Nephron (organoid): ENCODE results near the gene AFAP1.

Experiments used
- H3K27ac Mint-ChIP-seq, 3 experiments: 2 replicates each; pipeline ENCODE4 v1.8.0; 2020; ENCODE audit warnings: mixed read lengths in 3 of 3, mild to moderate bottlenecking in 2 of 3, moderate library complexity in 1 of 3
- H3K27me3 Mint-ChIP-seq: 2 replicates; pipeline ENCODE4 v1.8.0; 2021; ENCODE audit warnings: low read depth, mild to moderate bottlenecking, moderate library complexity, mixed read lengths
- H3K36me3 Mint-ChIP-seq: 2 replicates; pipeline ENCODE4 v1.8.0; 2020; ENCODE audit warnings: low read depth, mixed read lengths
- H3K4me1 Mint-ChIP-seq: 2 replicates; pipeline ENCODE4 v1.8.0; 2020; ENCODE audit warnings: mixed read lengths
- H3K4me3 Mint-ChIP-seq, 3 experiments: 2 replicates each; pipeline ENCODE4 v1.8.0; 2020; ENCODE audit warnings: mild to moderate bottlenecking in 3 of 3, mixed read lengths in 3 of 3, moderate library complexity in 2 of 3
- H3K9me3 Mint-ChIP-seq: 2 replicates; pipeline ENCODE4 v1.8.0; 2020; ENCODE audit warnings: mixed read lengths
- CTCF ChIP-seq, 3 experiments: fragments of 200-600 bp; sonication (generic); IDR thresholded peaks; one replicate each; pipeline ENCODE4 v1.5.0; 2021; ENCODE audit warnings: antibody characterized with exemption in 3 of 3; ENCODE audit not compliant: unreplicated experiment in 3 of 3

Gene AFAP1

GRCh38 chr4:7956270-7956808 lies 16.7 kb upstream of the AFAP1 start:
- TF ChIP-seq CTCF (IDR thresholded peaks at IDR 0.05; ENCODE audit: unreplicated experiment in 3 of 3) = no peak

GRCh38 chr4:7955393-7955792 lies 15.7 kb upstream of the AFAP1 start:
- TF ChIP-seq CTCF (IDR thresholded peaks at IDR 0.05; ENCODE audit: unreplicated experiment in 3 of 3) = no peak
- peaks cover 16% of the 10 kb centered on the region for H3K4me1 Mint-ChIP-seq
- peaks cover 4% of the 10 kb centered on the region for H3K27me3 Mint-ChIP-seq
- peaks cover 17% of the 10 kb centered on the region for H3K9me3 Mint-ChIP-seq
- H3K4me3 Mint-ChIP-seq = no peak overlapping the region
- H3K27ac Mint-ChIP-seq = no peak overlapping the region
- H3K36me3 Mint-ChIP-seq = peaks cover 7% of the 10 kb centered on the region

More at GRCh38 chr4:7956270-7956808, 16.7 kb upstream of the AFAP1 start:
- Mint-ChIP-seq H3K9me3 (peaks cover 16% of the 10 kb centered on the region), H3K27me3 (no peaks in the 10 kb centered on the region), H3K4me1 (peaks cover 24% of the 10 kb centered on the region), H3K4me3 (no peak overlapping the region), H3K36me3 (peaks cover 7% of the 10 kb centered on the region), H3K27ac (peak overlapping the region in 2 of 3 experiments; percentile 61 to 62)

DNA sequence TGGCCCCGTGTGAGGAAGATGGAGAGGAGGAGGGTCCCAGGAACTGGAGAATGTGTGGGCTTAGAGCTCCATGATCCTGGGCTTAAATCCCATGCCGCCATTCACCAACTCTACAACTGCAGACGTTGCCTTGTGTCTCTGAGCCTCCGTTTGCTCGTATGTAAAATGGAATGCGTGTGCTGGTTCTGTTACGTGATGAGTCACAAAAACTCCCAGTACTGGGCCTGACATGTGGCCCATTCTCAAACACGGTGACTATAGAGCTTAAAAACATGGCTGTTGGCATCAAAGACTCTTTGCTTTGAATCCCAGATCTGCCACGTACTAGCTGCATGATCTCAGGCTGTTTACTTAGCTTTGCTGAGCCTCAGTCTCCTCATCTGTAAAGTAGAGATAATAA lies 13.0 kb upstream of the AFAP1 start:
- H3K36me3 Mint-ChIP-seq = peaks cover 7% of the 10 kb centered on the region
- H3K27ac Mint-ChIP-seq = no peak overlapping the region
- no peak for TF ChIP-seq CTCF (IDR thresholded peaks at IDR 0.05; ENCODE audit: unreplicated experiment in 3 of 3)
- peaks cover 17% of the 10 kb centered on the region for H3K9me3 Mint-ChIP-seq
- H3K4me1 Mint-ChIP-seq = peaks cover 24% of the 10 kb centered on the region
- H3K27me3 Mint-ChIP-seq = peaks cover 15% of the 10 kb centered on the region
- H3K4me3 Mint-ChIP-seq = no peak overlapping the region

- Mint-ChIP-seq H3K4me3 (no peak overlapping the region), H3K9me3 (peaks cover 17% of the 10 kb centered on the region), H3K27ac (no peak overlapping the region), H3K27me3 (peaks cover 15% of the 10 kb centered on the region), H3K4me1 (peaks cover 22% of the 10 kb centered on the region), H3K36me3 (peaks cover 7% of the 10 kb centered on the region)
- TF ChIP-seq CTCF (IDR thresholded peaks at IDR 0.05; ENCODE audit: unreplicated experiment in 3 of 3) = no peak
Measured at GRCh38 chr4:7950301-7951092, 10.8 kb upstream of the AFAP1 start.

GRCh38 chr4:7949759-7950158 lies 10.1 kb upstream of the AFAP1 start:
- TF ChIP-seq CTCF (IDR thresholded peaks at IDR 0.05; ENCODE audit: unreplicated experiment in 3 of 3) = no peak
- Mint-ChIP-seq H3K27ac (no peak overlapping the region), H3K9me3 (peaks cover 17% of the 10 kb centered on the region), H3K36me3 (peaks cover 7% of the 10 kb centered on the region), H3K27me3 (peaks cover 15% of the 10 kb centered on the region), H3K4me1 (peaks cover 24% of the 10 kb centered on the region), H3K4me3 (no peak overlapping the region)

DNA sequence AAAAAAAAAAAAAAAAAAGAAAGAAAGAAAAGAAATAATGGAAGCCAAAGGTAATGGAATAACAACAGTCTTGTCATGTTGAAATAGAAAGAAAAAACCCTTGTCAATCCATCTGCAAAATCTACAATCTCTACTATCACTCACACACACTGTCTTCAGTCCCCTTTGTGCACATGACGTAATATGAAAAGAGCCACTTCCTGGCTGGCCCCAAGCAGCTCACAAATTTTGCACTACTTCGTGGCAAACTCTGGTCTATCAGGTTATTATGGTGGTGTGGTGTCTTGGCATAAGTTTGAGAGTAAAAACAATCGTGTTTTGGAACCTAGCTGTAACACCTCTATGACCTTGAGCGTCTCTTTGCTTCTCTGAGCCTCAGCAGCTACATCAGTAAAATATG lies 8.3 kb upstream of the AFAP1 start:
- peaks cover 15% of the 10 kb centered on the region for H3K27me3 Mint-ChIP-seq
- H3K36me3 Mint-ChIP-seq = peaks cover 6% of the 10 kb centered on the region
- no peak overlapping the region for H3K4me3 Mint-ChIP-seq
- H3K9me3 Mint-ChIP-seq = peaks cover 14% of the 10 kb centered on the region
- peaks cover 29% of the 10 kb centered on the region for H3K4me1 Mint-ChIP-seq
- TF ChIP-seq CTCF (IDR thresholded peaks at IDR 0.05; ENCODE audit: unreplicated experiment in 3 of 3) = no peak
- H3K27ac Mint-ChIP-seq = no peak overlapping the region
